HuH-7 (cell line): ENCODE results near the gene ERI3.

Source experiments
- DNase-seq: peaks from one replicate; pipeline ENCODE4 v3.0.0; 2011; ENCODE audit warnings: low spot score

ERI3 gene

GRCh38 chr1:44261171-44261817 is 93.8 kb downstream of the ERI3 start:
- no peak for DNase-seq

- DNase-seq: peak; percentile 82
These were observed 94.3 kb downstream of the ERI3 start for GRCh38 chr1:44260792-44261170.

- no peak for DNase-seq
These were observed 96.0 kb downstream of the ERI3 start for GRCh38 chr1:44259090-44259489.

- DNase-seq: no peak
These were observed 98.1 kb downstream of the ERI3 start for GRCh38 chr1:44256762-44257554.

GRCh38 chr1:44254392-44254910 is 100.6 kb downstream of the ERI3 start:
- no peak for DNase-seq

GRCh38 chr1:44251989-44252671 is 102.9 kb downstream of the ERI3 start:
- DNase-seq: no peak

GRCh38 chr1:44251486-44251885 is 103.6 kb downstream of the ERI3 start:
- no peak for DNase-seq

- no peak for DNase-seq
These were observed 104.8 kb downstream of the ERI3 start for GRCh38 chr1:44250068-44250781.

GRCh38 chr1:44249543-44249942 is 105.5 kb downstream of the ERI3 start:
- DNase-seq: no peak

- DNase-seq: no peak
These were observed 108.3 kb downstream of the ERI3 start for GRCh38 chr1:44246806-44247205.

- no peak for DNase-seq
These were observed 110.1 kb downstream of the ERI3 start for GRCh38 chr1:44244986-44245385.

- DNase-seq: no peak
These were observed 111.1 kb downstream of the ERI3 start for GRCh38 chr1:44243782-44244495.

- no peak for DNase-seq
These were observed 112.3 kb downstream of the ERI3 start for GRCh38 chr1:44242746-44243145.

GRCh38 chr1:44240802-44241671 is 114.0 kb downstream of the ERI3 start:
- DNase-seq: no peak

- DNase-seq: no peak
These were observed 115.1 kb downstream of the ERI3 start for GRCh38 chr1:44239961-44240371.

GRCh38 chr1:44239331-44239960 is 115.6 kb downstream of the ERI3 start:
- no peak for DNase-seq

- no peak for DNase-seq
These were observed 116.4 kb downstream of the ERI3 start for GRCh38 chr1:44238660-44239059.

GRCh38 chr1:44237721-44238457 is 117.2 kb downstream of the ERI3 start:
- peak; percentile 95 for DNase-seq
